H9 (cell line): ENCODE measurements around the gene SPEG. TPM values are rescaled to one million over a fixed set of nuclear protein-coding genes. Genes with fewer than 3 reads are reported as not detected.

Experiments
- DNase-seq: peaks from one replicate; pipeline ENCODE4 v3.0.0-alpha.2; 2017
- H2AFZ ChIP-seq: one replicate; pipeline ENCODE4 v1.6.1; 2013; ENCODE audit warnings: mild to moderate bottlenecking, low read length, control low read depth, moderate library complexity
- H2AK5ac ChIP-seq: 2 replicates; pipeline ENCODE4 v1.6.1; 2013; ENCODE audit warnings: low read length, control low read depth, mixed read lengths; ENCODE audit not compliant: insufficient read length
- H2BK120ac ChIP-seq: one replicate; pipeline ENCODE4 v1.6.1; 2013; ENCODE audit warnings: low read depth, mild to moderate bottlenecking, low read length, control low read depth, inconsistent platforms; ENCODE audit not compliant: poor library complexity, severe bottlenecking
- H2BK12ac ChIP-seq: 2 replicates; pipeline ENCODE4 v1.6.1; 2013; ENCODE audit warnings: low read length, control low read depth, mixed read lengths, low read depth; ENCODE audit not compliant: insufficient read length
- H2BK15ac ChIP-seq: 2 replicates; pipeline ENCODE4 v1.6.1; 2013; ENCODE audit warnings: low read depth, low read length, control low read depth
- H2BK20ac ChIP-seq: one replicate; pipeline ENCODE4 v1.6.1; 2013; ENCODE audit warnings: low read depth, mild to moderate bottlenecking, low read length, control low read depth, inconsistent platforms; ENCODE audit not compliant: poor library complexity, severe bottlenecking
- H2BK5ac ChIP-seq: 2 replicates; pipeline ENCODE4 v1.6.1; 2013; ENCODE audit warnings: low read length, control low read depth, mixed read lengths; ENCODE audit not compliant: insufficient read length
- H3K14ac ChIP-seq: 2 replicates; pipeline ENCODE4 v1.6.1; 2013; ENCODE audit warnings: low read length, control low read depth; ENCODE audit not compliant: insufficient read depth
- H3K18ac ChIP-seq: 2 replicates; pipeline ENCODE4 v1.6.1; 2013; ENCODE audit warnings: low read depth, mild to moderate bottlenecking, mixed read lengths, low read length, control low read depth; ENCODE audit not compliant: insufficient read length
- H3K23ac ChIP-seq: 2 replicates; pipeline ENCODE4 v1.6.1; 2013; ENCODE audit warnings: low read length, control low read depth, mixed read lengths, low read depth; ENCODE audit not compliant: insufficient read length
- H3K23me2 ChIP-seq: 2 replicates; pipeline ENCODE4 v1.6.1; 2013; ENCODE audit warnings: low read depth, mild to moderate bottlenecking, mixed read lengths, low read length, control low read depth; ENCODE audit not compliant: insufficient read length, poor library complexity, severe bottlenecking
- H3K27ac ChIP-seq: 2 replicates; pipeline ENCODE4 v1.5.1; 2013; ENCODE audit warnings: low read length, control low read depth, mixed read lengths, low read depth; ENCODE audit not compliant: insufficient read length
- H3K27me3 ChIP-seq: 2 replicates; pipeline ENCODE4 v1.6.1; 2013; ENCODE audit warnings: low read length, control low read depth, inconsistent platforms; ENCODE audit not compliant: insufficient read depth
- H3K4ac ChIP-seq: 2 replicates; pipeline ENCODE4 v1.6.1; 2013; ENCODE audit warnings: low read depth, mild to moderate bottlenecking, control low read depth, inconsistent platforms, low read length, moderate library complexity
- H3K4me1 ChIP-seq: 2 replicates; pipeline ENCODE4 v1.6.1; 2013; ENCODE audit warnings: low read length, control low read depth, inconsistent platforms; ENCODE audit not compliant: insufficient read depth
- H3K4me2 ChIP-seq: 2 replicates; pipeline ENCODE4 v1.6.1; 2013; ENCODE audit warnings: low read length, control low read depth, mixed read lengths; ENCODE audit not compliant: insufficient read length, insufficient read depth
- H3K56ac ChIP-seq: 2 replicates; pipeline ENCODE4 v1.6.1; 2013; ENCODE audit warnings: low read depth, mild to moderate bottlenecking, mixed read lengths, low read length, control low read depth; ENCODE audit not compliant: insufficient read length
- H3K79me1 ChIP-seq: 2 replicates; pipeline ENCODE4 v1.6.1; 2013; ENCODE audit warnings: low read depth, mild to moderate bottlenecking, moderate library complexity, low read length, control low read depth, inconsistent platforms; ENCODE audit not compliant: insufficient read depth, poor library complexity, severe bottlenecking
- H3K79me2 ChIP-seq: 2 replicates; pipeline ENCODE4 v1.6.1; 2013; ENCODE audit warnings: low read length, control low read depth, inconsistent platforms; ENCODE audit not compliant: insufficient read depth
- H3K9ac ChIP-seq: 2 replicates; pipeline ENCODE4 v1.6.1; 2013; ENCODE audit warnings: low read length, control low read depth, mixed read lengths; ENCODE audit not compliant: insufficient read length; ENCODE audit errors: extremely low read depth
- H3K9me3 ChIP-seq: one replicate; pipeline ENCODE4 v1.6.1; 2013; ENCODE audit warnings: low read depth, low read length, inconsistent platforms; ENCODE audit not compliant: control insufficient read depth
- H3T11ph ChIP-seq: one replicate; pipeline ENCODE4 v1.6.1; 2013; ENCODE audit warnings: mild to moderate bottlenecking, low read length, control low read depth, inconsistent platforms
- H4K20me1 ChIP-seq: one replicate; pipeline ENCODE4 v1.6.1; 2013; ENCODE audit not compliant: control insufficient read depth, insufficient read length, insufficient read depth
- H4K5ac ChIP-seq: 2 replicates; pipeline ENCODE4 v1.6.1; 2013; ENCODE audit warnings: low read depth, mild to moderate bottlenecking, mixed read lengths, low read length, control low read depth; ENCODE audit not compliant: insufficient read length
- H4K8ac ChIP-seq: replicated peaks from 2 replicates; pipeline ENCODE4 v1.6.1; 2013; ENCODE audit warnings: low read length, control low read depth, mixed read lengths, low read depth; ENCODE audit not compliant: insufficient read length
- H4K91ac ChIP-seq: 2 replicates; pipeline ENCODE4 v1.6.1; 2013; ENCODE audit warnings: low read depth, mild to moderate bottlenecking, moderate library complexity, mixed read lengths, low read length, control low read depth; ENCODE audit not compliant: insufficient read length
- H3K27ac Mint-ChIP-seq, 3 experiments: 2 replicates in 2 of 3; 3 replicates in 1 of 3; pipeline ENCODE4 v1.8.0; 2020 to 2021; ENCODE audit warnings: mixed read lengths in 3 of 3, mild to moderate bottlenecking in 1 of 3, moderate library complexity in 1 of 3
- H3K27me3 Mint-ChIP-seq: 2 replicates; pipeline ENCODE4 v1.8.0; 2021; ENCODE audit warnings: low read depth, mild to moderate bottlenecking, moderate library complexity, mixed read lengths
- H3K36me3 Mint-ChIP-seq, 3 experiments: 2 replicates in 2 of 3; 3 replicates in 1 of 3; pipeline ENCODE4 v1.8.0; 2020 to 2021; ENCODE audit warnings: low read depth in 3 of 3, mixed read lengths in 3 of 3; ENCODE audit not compliant: insufficient read depth in 1 of 3
- H3K4me1 Mint-ChIP-seq, 2 experiments: 2 replicates each; pipeline ENCODE4 v1.8.0; 2020; ENCODE audit warnings: mixed read lengths in 2 of 2
- H3K4me3 Mint-ChIP-seq, 2 experiments: 2 replicates in 1 of 2; 3 replicates in 1 of 2; pipeline ENCODE4 v1.8.0; 2020 to 2021; ENCODE audit warnings: mild to moderate bottlenecking in 2 of 2, mixed read lengths in 2 of 2, moderate library complexity in 1 of 2
- H3K9me3 Mint-ChIP-seq, 2 experiments: 2 replicates in 1 of 2; 3 replicates in 1 of 2; pipeline ENCODE4 v1.8.0; 2020; ENCODE audit warnings: mild to moderate bottlenecking in 2 of 2, mixed read lengths in 2 of 2, moderate library complexity in 1 of 2
- CTCF ChIP-seq: fragments of 200-600 bp; sonication (generic); conservative IDR thresholded peaks from 3 replicates; pipeline ENCODE4 v1.8.0; 2021; ENCODE audit warnings: antibody characterized with exemption, mild to moderate bottlenecking
- WGBS: extraction: QIAGEN DNeasy Blood & Tissue Kit; methylation state at CpG from one replicate; pipeline ENCODE4 v1.1.7; 2013; ENCODE audit warnings: missing lambda C conversion rate, low lambda C conversion rate, mixed read lengths; ENCODE audit not compliant: insufficient read length; ENCODE audit errors: extremely low coverage; 5-methylcytosine and 5-hydroxymethylcytosine counted together
- total RNA-seq: library from RNA; stranded (reverse); gene quantifications from 2 replicates; pipeline ENCODE4 v1.2.1, GENCODE V29; 2021

SPEG gene
- total RNA-seq, 1 experiment from 2014 or later: 23.7 TPM

GRCh38 chr2:219438453-219438852 is 3.8 kb downstream of the SPEG start:
- Histone ChIP-seq H4K91ac (no peak overlapping the region), H3K27ac (no peak overlapping the region), H3K18ac (no peak overlapping the region), H3K4ac (no peak overlapping the region), H3K14ac (no peak overlapping the region), H3K4me2 (no peak overlapping the region), H3K9ac (no peak overlapping the region), H2AFZ (no peak overlapping the region), H3K56ac (no peak overlapping the region), H2BK20ac (no peak overlapping the region), H3K9me3 (no peaks in the 10 kb centered on the region), H3K79me1 (no peaks in the 10 kb centered on the region), H3K23me2 (peaks cover 9% of the 10 kb centered on the region), H3T11ph (no peak overlapping the region), H3K79me2 (no peaks in the 10 kb centered on the region), H3K23ac (no peak overlapping the region), H2BK15ac (no peak overlapping the region), H3K27me3 (peaks cover 5% of the 10 kb centered on the region; the same call in 1 of the 2 replicates), H2BK12ac (no peak overlapping the region), H2AK5ac (no peak overlapping the region), H4K8ac (no peak overlapping the region), H4K5ac (no peak overlapping the region), H4K20me1 (no peaks in the 10 kb centered on the region), H2BK120ac (no peak overlapping the region), H3K4me1 (peaks cover 2% of the 10 kb centered on the region; the same call in 1 of the 2 replicates), H2BK5ac (no peak overlapping the region)
- Mint-ChIP-seq H3K9me3 (no peaks in the 10 kb centered on the region), H3K27me3 (peaks cover 37% of the 10 kb centered on the region), H3K4me1 (peaks cover 18 to 20% of the 10 kb centered on the region in 2 experiments), H3K36me3 (no peaks in the 10 kb centered on the region), H3K4me3 (no peak overlapping the region), H3K27ac (no peak overlapping the region)
- no peak for DNase-seq
- no peak for TF ChIP-seq CTCF
- no CpG with 5 or more reads among the region's 4 CpGs for WGBS
